CD4-positive, alpha-beta memory T cell (primary cell): ENCODE measurements around the gene TMPRSS15. TPM values are rescaled to one million over a fixed set of nuclear protein-coding genes. Genes with fewer than 3 reads are reported as not detected.

Experiments
- CTCF ChIA-PET: fragments of 350-600 bp; sonication (Branson Sonifier 250); formaldehyde crosslinking; loops from one replicate; lab custom pipeline; 2021; ENCODE audit warnings: inconsistent platforms; ENCODE audit not compliant: partially characterized antibody; lab: Charles Lee
- POLR2A ChIA-PET: fragments of 350-600 bp; sonication (Branson Sonifier 250); formaldehyde crosslinking; loops from one replicate; lab custom pipeline; 2021; ENCODE audit not compliant: partially characterized antibody; lab: Charles Lee
- DNase-seq, 5 donors: peaks; one replicate each; pipeline versions ENCODE4 v3.0.0 to v3.0.0-alpha.2; 2020 to 2022; ENCODE audit warnings: mixed read lengths in 1 of 5
- H3K27ac ChIP-seq: one replicate; pipeline ENCODE4 v1.7.0; 2013; ENCODE audit warnings: low read depth, low read length
- H3K27me3 ChIP-seq: 2 replicates; pipeline ENCODE4 v1.7.0; 2013; ENCODE audit warnings: mild to moderate bottlenecking, low read length, moderate library complexity; ENCODE audit not compliant: insufficient read depth
- H3K36me3 ChIP-seq: 2 replicates; pipeline ENCODE4 v1.7.0; 2013; ENCODE audit warnings: mild to moderate bottlenecking, low read length, moderate library complexity; ENCODE audit not compliant: insufficient read depth
- H3K4me1 ChIP-seq: 2 replicates; pipeline ENCODE4 v1.7.0; 2013; ENCODE audit warnings: mild to moderate bottlenecking, low read length, moderate library complexity; ENCODE audit not compliant: insufficient read depth
- H3K4me3 ChIP-seq, 2 donors: one replicate each; pipeline ENCODE4 v1.7.0; 2013; ENCODE audit warnings: low read length in 2 of 2, mild to moderate bottlenecking in 1 of 2
- H3K9me3 ChIP-seq, 2 donors: one replicate each; pipeline ENCODE4 v1.7.0; 2013; ENCODE audit warnings: low read length in 2 of 2, control low read depth in 1 of 2; ENCODE audit not compliant: control insufficient read depth in 1 of 2
- H3K27ac Mint-ChIP-seq, 7 donors: one replicate each; pipeline ENCODE4 v1.8.0; 2020 to 2021; ENCODE audit warnings: mixed read lengths in 7 of 7, mild to moderate bottlenecking in 6 of 7, inconsistent platforms in 3 of 7, moderate library complexity in 3 of 7
- H3K27me3 Mint-ChIP-seq, 2 donors: one replicate each; pipeline ENCODE4 v1.8.0; 2020 to 2021; ENCODE audit warnings: mixed read lengths in 2 of 2
- H3K36me3 Mint-ChIP-seq, 2 donors: one replicate each; pipeline ENCODE4 v1.8.0; 2020 to 2021; ENCODE audit warnings: mixed read lengths in 2 of 2, inconsistent platforms in 1 of 2, mild to moderate bottlenecking in 1 of 2
- H3K4me1 Mint-ChIP-seq, 4 donors: one replicate each; pipeline ENCODE4 v1.8.0; 2020 to 2021; ENCODE audit warnings: mixed read lengths in 4 of 4, mild to moderate bottlenecking in 1 of 4
- H3K4me3 Mint-ChIP-seq, 8 donors: one replicate each; pipeline ENCODE4 v1.8.0; 2020 to 2021; ENCODE audit warnings: mixed read lengths in 8 of 8, mild to moderate bottlenecking in 7 of 8, moderate library complexity in 6 of 8, inconsistent platforms in 3 of 8
- H3K9me3 Mint-ChIP-seq, 8 donors: one replicate each; pipeline ENCODE4 v1.8.0; 2020 to 2021; ENCODE audit warnings: mixed read lengths in 8 of 8, mild to moderate bottlenecking in 5 of 8, inconsistent platforms in 3 of 8, moderate library complexity in 1 of 8
- intact Hi-C: fragments of 100-400 bp; cut with micrococcal nuclease; formaldehyde crosslinking; loops from one replicate; pipeline ENCODE4 v1.15.1; 2023
- polyA plus RNA-seq, 2 donors: library from polyadenylated mRNA; unstranded; fragments of 300-500 nt; fragmentation: Illumina TruSeq; gene quantifications; one replicate each; pipeline ENCODE4 v1.2.3, GENCODE V29; 2021
- total RNA-seq, 2 experiments: library from RNA; stranded (reverse); gene quantifications; one replicate each; pipeline ENCODE4 v1.2.3, GENCODE V29; 2021

TMPRSS15 gene
- total and polyA plus RNA-seq, 4 experiments from 2014 or later = not detected

- POLR2A ChIA-PET = no interaction called here
- no peaks in the 10 kb centered on the region for H3K27me3 Mint-ChIP-seq
- CTCF ChIA-PET = no interaction called here
These were observed 54.1 kb downstream of the TMPRSS15 start for GRCh38 chr21:18349468-18349867.

DNA sequence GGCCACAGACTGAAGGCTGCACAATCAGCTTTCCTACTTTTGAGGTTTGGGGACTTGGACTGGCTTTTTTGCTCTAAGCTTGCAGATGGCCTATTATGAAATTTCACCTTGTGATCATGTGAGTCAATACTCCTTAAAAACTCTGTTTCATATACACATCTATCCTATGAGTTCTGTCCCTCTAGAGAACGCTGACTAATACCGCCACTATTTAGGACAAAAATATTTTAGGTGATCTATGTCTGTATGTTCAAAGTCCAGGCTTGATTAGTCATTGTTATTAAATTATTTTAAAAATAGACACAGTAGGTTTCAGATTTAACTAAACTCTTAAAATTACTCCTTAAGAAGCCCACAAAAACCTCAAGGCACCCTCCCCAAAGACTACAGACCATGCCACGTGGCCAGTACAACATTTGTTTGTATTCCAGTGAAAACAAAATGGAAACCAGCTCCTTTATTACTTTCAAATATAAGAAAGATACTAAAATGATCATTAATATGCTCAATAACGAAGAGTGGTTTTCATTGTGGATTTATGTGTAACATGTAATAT lies 63.1 kb downstream of the TMPRSS15 start:
- no peaks in the 10 kb centered on the region for H3K9me3 ChIP-seq
- Mint-ChIP-seq H3K4me3 (no peak overlapping the region), H3K9me3 (peaks cover 0 to 2% (median 0%) of the 10 kb centered on the region in 8 donors), H3K27ac (no peak overlapping the region), H3K4me1 (no peaks in the 10 kb centered on the region), H3K27me3 (no peaks in the 10 kb centered on the region), H3K36me3 (no peaks in the 10 kb centered on the region)
- H3K4me3 ChIP-seq = no peak overlapping the region
- H3K4me1 ChIP-seq = no peaks in the 10 kb centered on the region
- DNase-seq = no peak
- ChIA-PET CTCF (no interaction called here), POLR2A (no interaction called here)
- intact Hi-C loops = no loop called here
- no peak overlapping the region for H3K27ac ChIP-seq
- H3K27me3 ChIP-seq = no peaks in the 10 kb centered on the region
- no peaks in the 10 kb centered on the region for H3K36me3 ChIP-seq

More at GRCh38 chr21:18349468-18349867, 54.1 kb downstream of the TMPRSS15 start:
- H3K4me1 ChIP-seq = no peaks in the 10 kb centered on the region
- no peak for DNase-seq
- Mint-ChIP-seq H3K4me1 (no peaks in the 10 kb centered on the region), H3K9me3 (peaks cover 0 to 1% (median 0%) of the 10 kb centered on the region in 8 donors), H3K36me3 (no peaks in the 10 kb centered on the region), H3K27ac (no peak overlapping the region), H3K4me3 (no peak overlapping the region)
- H3K27me3 ChIP-seq = no peaks in the 10 kb centered on the region
- H3K4me3 ChIP-seq = no peak overlapping the region
- intact Hi-C loops = no loop called here
- H3K9me3 ChIP-seq = no peaks in the 10 kb centered on the region
- H3K27ac ChIP-seq = no peak overlapping the region
- H3K36me3 ChIP-seq = no peaks in the 10 kb centered on the region

GRCh38 chr21:18335651-18336236 lies 67.8 kb downstream of the TMPRSS15 start:
- no peaks in the 10 kb centered on the region for H3K4me1 ChIP-seq
- H3K9me3 ChIP-seq = no peaks in the 10 kb centered on the region
- H3K4me1 Mint-ChIP-seq = no peaks in the 10 kb centered on the region
- intact Hi-C loops = no loop called here
- POLR2A ChIA-PET = no interaction called here
- no peaks in the 10 kb centered on the region for H3K27me3 ChIP-seq
- H3K36me3 Mint-ChIP-seq = no peaks in the 10 kb centered on the region
- H3K4me3 ChIP-seq = no peak overlapping the region
- no peak overlapping the region for H3K27ac ChIP-seq
- CTCF ChIA-PET = no interaction called here
- no peaks in the 10 kb centered on the region for H3K27me3 Mint-ChIP-seq
- no peaks in the 10 kb centered on the region for H3K36me3 ChIP-seq
- H3K27ac Mint-ChIP-seq = no peak overlapping the region
- no peak for DNase-seq
- H3K9me3 Mint-ChIP-seq = peaks cover 0 to 4% (median 0%) of the 10 kb centered on the region in 8 donors
- no peak overlapping the region for H3K4me3 Mint-ChIP-seq

- Histone ChIP-seq H3K27me3 (no peaks in the 10 kb centered on the region), H3K4me1 (no peaks in the 10 kb centered on the region), H3K4me3 (no peak overlapping the region), H3K9me3 (no peaks in the 10 kb centered on the region), H3K27ac (no peak overlapping the region), H3K36me3 (no peaks in the 10 kb centered on the region)
- peaks cover 0 to 4% (median under 1%) of the 10 kb centered on the region in 8 donors for H3K9me3 Mint-ChIP-seq
- ChIA-PET POLR2A (no interaction called here), CTCF (no interaction called here)
- intact Hi-C loops = no loop called here
- DNase-seq = no peak
- H3K27me3 Mint-ChIP-seq = no peaks in the 10 kb centered on the region
- no peaks in the 10 kb centered on the region for H3K36me3 Mint-ChIP-seq
- H3K4me3 Mint-ChIP-seq = no peak overlapping the region
- no peak overlapping the region for H3K27ac Mint-ChIP-seq
- no peaks in the 10 kb centered on the region for H3K4me1 Mint-ChIP-seq
These were observed 69.5 kb downstream of the TMPRSS15 start for GRCh38 chr21:18334066-18334465.

GRCh38 chr21:18318156-18318555 lies 85.4 kb downstream of the TMPRSS15 start:
- no peak overlapping the region for H3K27ac ChIP-seq
- POLR2A ChIA-PET = no interaction called here
- DNase-seq = no peak
- Mint-ChIP-seq H3K9me3 (peaks cover 0 to 14% (median 6%) of the 10 kb centered on the region in 8 donors), H3K27ac (no peak overlapping the region), H3K4me3 (no peak overlapping the region), H3K36me3 (no peaks in the 10 kb centered on the region), H3K4me1 (no peaks in the 10 kb centered on the region), H3K27me3 (no peaks in the 10 kb centered on the region)
- no peak overlapping the region for H3K4me3 ChIP-seq
- no peaks in the 10 kb centered on the region for H3K9me3 ChIP-seq
- CTCF ChIA-PET = no interaction called here
- H3K36me3 ChIP-seq = no peaks in the 10 kb centered on the region
- no peaks in the 10 kb centered on the region for H3K27me3 ChIP-seq
- intact Hi-C loops = loop anchor here (10.0 kb wide), 1 partner anchor 63 kb away; no protein-coding TSS in a partner anchor
- no peaks in the 10 kb centered on the region for H3K4me1 ChIP-seq

- no peaks in the 10 kb centered on the region for H3K36me3 Mint-ChIP-seq
- no peak overlapping the region for H3K27ac ChIP-seq
- H3K27me3 Mint-ChIP-seq = no peaks in the 10 kb centered on the region
- no peaks in the 10 kb centered on the region for H3K36me3 ChIP-seq
- intact Hi-C loops = no loop called here
- H3K4me3 Mint-ChIP-seq = no peak overlapping the region
- no peaks in the 10 kb centered on the region for H3K9me3 ChIP-seq
- no peak overlapping the region for H3K4me3 ChIP-seq
- H3K4me1 Mint-ChIP-seq = peaks cover 0 to 6% (median 4%) of the 10 kb centered on the region in 4 donors
- H3K27ac Mint-ChIP-seq = no peak overlapping the region
- ChIA-PET CTCF (no interaction called here), POLR2A (no interaction called here)
- H3K9me3 Mint-ChIP-seq = no peaks in the 10 kb centered on the region
- no peaks in the 10 kb centered on the region for H3K27me3 ChIP-seq
- no peaks in the 10 kb centered on the region for H3K4me1 ChIP-seq
- no peak for DNase-seq
These were observed 105.4 kb downstream of the TMPRSS15 start for GRCh38 chr21:18298228-18298627.

DNA sequence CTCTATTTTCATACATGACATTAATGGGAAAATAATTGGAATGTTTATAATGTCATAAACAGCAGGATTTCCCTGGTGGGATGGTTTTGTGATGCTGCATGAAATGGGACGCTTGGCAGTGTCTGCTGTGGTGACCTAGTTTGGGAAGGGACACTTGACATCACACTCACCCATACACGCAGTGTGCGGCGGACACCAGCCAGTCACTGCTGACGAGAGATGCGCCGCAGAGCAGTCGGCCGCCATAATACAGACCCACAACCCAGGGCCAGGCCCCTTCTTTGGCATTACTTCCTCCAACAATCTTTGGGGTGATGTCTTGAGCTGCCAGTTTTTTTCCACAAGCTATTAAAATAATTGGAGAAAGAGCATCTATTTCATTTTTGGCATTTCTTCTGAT lies 109.5 kb downstream of the TMPRSS15 start:
- H3K36me3 ChIP-seq = no peaks in the 10 kb centered on the region
- peaks cover 0 to 6% (median 4%) of the 10 kb centered on the region in 4 donors for H3K4me1 Mint-ChIP-seq
- no peak overlapping the region for H3K4me3 Mint-ChIP-seq
- H3K4me1 ChIP-seq = no peaks in the 10 kb centered on the region
- H3K9me3 Mint-ChIP-seq = no peaks in the 10 kb centered on the region
- H3K27me3 ChIP-seq = no peaks in the 10 kb centered on the region
- H3K27ac Mint-ChIP-seq = no peak overlapping the region
- no peaks in the 10 kb centered on the region for H3K9me3 ChIP-seq
- H3K36me3 Mint-ChIP-seq = no peaks in the 10 kb centered on the region
- no peak for DNase-seq
- H3K27me3 Mint-ChIP-seq = no peaks in the 10 kb centered on the region
- POLR2A ChIA-PET = no interaction called here
- no peak overlapping the region for H3K27ac ChIP-seq
- intact Hi-C loops = no loop called here
- H3K4me3 ChIP-seq = no peak overlapping the region
- CTCF ChIA-PET = no interaction called here
